Left lung (tissue), 10 donors: ENCODE data around the gene BPIFA1. TPM values are rescaled to one million over a fixed set of nuclear protein-coding genes. Genes with fewer than 3 reads are reported as not detected.

Experiments used
- ATAC-seq: fragments of 200-7000 bp; cut with Tn5 transposase; one replicate; pipeline ENCODE4 v1.9.1; 2020; ENCODE audit warnings: moderate library complexity
- DNase-seq, 4 donors: peaks; one replicate each; pipeline ENCODE4 v3.0.0-alpha.2; 2013 to 2020
- H3K27ac ChIP-seq, 2 donors: fragments of 200-600 bp; sonication (generic) in 1 of 2; one replicate each; pipeline versions ENCODE4 v1.5.0 to v1.8.0; 2020 to 2021
- H3K27me3 ChIP-seq, 2 donors: fragments of 200-600 bp; sonication (generic) in 1 of 2; one replicate each; pipeline versions ENCODE4 v1.5.0 to v1.8.0; 2020 to 2021
- H3K36me3 ChIP-seq, 2 donors: fragments of 200-600 bp; sonication (generic) in 1 of 2; one replicate each; pipeline versions ENCODE4 v1.5.0 to v1.8.0; 2020 to 2021
- H3K4me1 ChIP-seq, 2 donors: fragments of 200-600 bp; one replicate each; pipeline ENCODE4 v1.8.0; 2021
- H3K4me3 ChIP-seq, 2 donors: fragments of 200-600 bp; sonication (generic) in 1 of 2; one replicate each; pipeline versions ENCODE4 v1.5.0 to v1.8.0; 2020 to 2021; ENCODE audit warnings: mild to moderate bottlenecking in 1 of 2
- H3K9me3 ChIP-seq, 2 donors: fragments of 200-600 bp; sonication (generic) in 1 of 2; one replicate each; pipeline versions ENCODE4 v1.5.0 to v1.8.0; 2020 to 2021
- CTCF ChIP-seq, 2 donors: fragments of 200-600 bp; sonication (generic) in 1 of 2; IDR thresholded peaks; one replicate each; pipeline versions ENCODE4 v1.5.0 to v1.8.0; 2021; ENCODE audit warnings: antibody characterized with exemption in 2 of 2
- intact Hi-C, 2 donors: fragments of 100-400 bp; cut with DNase I; formaldehyde crosslinking; loops; one replicate each; pipeline versions ENCODE4 v1.11.2 to v1.14.2; 2022
- polyA plus RNA-seq, 6 donors: library from polyadenylated mRNA; unstranded; fragments of 120-200 nt; gene quantifications; one replicate each; pipeline ENCODE4 v1.2.1, GENCODE V29; 2013; ENCODE audit not compliant: insufficient read length in 6 of 6
- total RNA-seq, 2 donors: library from RNA; stranded (reverse); fragmentation: NEBNext Ultra II Directional; extraction: Animal tissue kit (Norgen Biotek cat#: 25700); gene quantifications; one replicate each; pipeline ENCODE4 v1.2.1, GENCODE V29; 2021
- donor health status: DM: no; HTN: yes; CAD: no.
- donor health status: DM: no; HTN: no; CAD: no.

The BPIFA1 gene
- total and polyA plus RNA-seq, 8 donors, result 9.2 TPM; not detected in 7

GRCh38 chr20:33290852-33291251 lies 55.1 kb downstream of the BPIFA1 start:
- TF ChIP-seq CTCF (IDR thresholded peaks at IDR 0.05), result no peak
- Histone ChIP-seq H3K27me3 (peaks cover 0 to 20% of the 10 kb centered on the region in 2 donors), H3K36me3 (no peaks in the 10 kb centered on the region), H3K27ac (no peak overlapping the region), H3K9me3 (no peaks in the 10 kb centered on the region), H3K4me3 (no peak overlapping the region), H3K4me1 (no peaks in the 10 kb centered on the region)
- ATAC-seq, result no peak
- DNase-seq, result no peak
- intact Hi-C loops, result loop anchor here in 1 of 2 donors (10.0 kb wide), 1 partner anchor 386 kb away; no protein-coding TSS in a partner anchor

GRCh38 chr20:33291416-33291815 lies 55.6 kb downstream of the BPIFA1 start:
- ATAC-seq (no peak), DNase-seq (no peak)
- TF ChIP-seq CTCF (IDR thresholded peaks at IDR 0.05), result no peak
- Histone ChIP-seq H3K9me3 (no peaks in the 10 kb centered on the region), H3K27ac (no peak overlapping the region), H3K4me1 (no peaks in the 10 kb centered on the region), H3K27me3 (peaks cover 0 to 20% of the 10 kb centered on the region in 2 donors), H3K4me3 (no peak overlapping the region), H3K36me3 (no peaks in the 10 kb centered on the region)
- intact Hi-C loops, result loop anchor here in 1 of 2 donors (10.0 kb wide), 1 partner anchor 387 kb away; no protein-coding TSS in a partner anchor

GRCh38 chr20:33291830-33292355 lies 56.1 kb downstream of the BPIFA1 start:
- DNase-seq, result peak in 2 of 4 donors; percentile 13 to 84
- ATAC-seq, result peak; percentile 87
- no peak overlapping the region for H3K27ac ChIP-seq
- H3K27me3 ChIP-seq, result peaks cover 0 to 20% of the 10 kb centered on the region in 2 donors
- intact Hi-C loops, result loop anchor here in 1 of 2 donors (10.0 kb wide), 1 partner anchor 387 kb away; no protein-coding TSS in a partner anchor
- no peaks in the 10 kb centered on the region for H3K4me1 ChIP-seq
- no peaks in the 10 kb centered on the region for H3K9me3 ChIP-seq
- no peak overlapping the region for H3K4me3 ChIP-seq
- TF ChIP-seq CTCF (IDR thresholded peaks at IDR 0.05), result peak; percentile 81 to 86
- H3K36me3 ChIP-seq, result no peaks in the 10 kb centered on the region

Other genes starting within 250 kb of the BPIFA1 start
- not detected for gene SUN5, start 231.6 kb upstream of the BPIFA1 start, total RNA-seq
- not detected for gene SUN5, start 231.6 kb upstream of the BPIFA1 start, polyA plus RNA-seq
- gene BPIFB2, start 228.3 kb upstream of the BPIFA1 start, total RNA-seq, result under 1 TPM in 1 of 2 donors, not detected in 1; 0.65 TPM
- not detected for gene BPIFB2, start 228.3 kb upstream of the BPIFA1 start, polyA plus RNA-seq
- gene BPIFB6, start 204.3 kb upstream of the BPIFA1 start, total RNA-seq, result not detected
- gene BPIFB6, start 204.3 kb upstream of the BPIFA1 start, polyA plus RNA-seq, result not detected
- not detected for gene BPIFB3, start 182.1 kb upstream of the BPIFA1 start, total RNA-seq
- not detected for gene BPIFB3, start 182.1 kb upstream of the BPIFA1 start, polyA plus RNA-seq
- gene BPIFB4, start 156.4 kb upstream of the BPIFA1 start, total RNA-seq, result not detected
- not detected for gene BPIFB4, start 156.4 kb upstream of the BPIFA1 start, polyA plus RNA-seq
- gene BPIFA2, start 67.8 kb upstream of the BPIFA1 start, total RNA-seq, result not detected
- gene BPIFA2, start 67.8 kb upstream of the BPIFA1 start, polyA plus RNA-seq, result not detected
- not detected for gene BPIFA3, start 18.6 kb upstream of the BPIFA1 start, total RNA-seq
- gene BPIFA3, start 18.6 kb upstream of the BPIFA1 start, polyA plus RNA-seq, result not detected
- 100 to 1,000 TPM in 1 of 2 donors, under 1 TPM in 1; 0.23 to 121 TPM for gene BPIFB1, start 47.2 kb downstream of the BPIFA1 start, total RNA-seq
- under 1 TPM in 2 of 6 donors, not detected in 4; 0.11 to 0.15 TPM for gene BPIFB1, start 47.2 kb downstream of the BPIFA1 start, polyA plus RNA-seq
- gene CDK5RAP1, start 165.5 kb downstream of the BPIFA1 start, total RNA-seq, result 10 to 100 TPM; 20.9 to 21.0 TPM
- gene CDK5RAP1, start 165.5 kb downstream of the BPIFA1 start, polyA plus RNA-seq, result 10 to 100 TPM; 33.6 to 44.3 (median 37.3) TPM
- gene SNTA1, start 207.8 kb downstream of the BPIFA1 start, total RNA-seq, result 1 to 10 TPM; 6.1 to 7.8 TPM
- 10 to 100 TPM in 4 of 6 donors, 1 to 10 TPM in 2; 9.7 to 12.7 (median 10.9) TPM for gene SNTA1, start 207.8 kb downstream of the BPIFA1 start, polyA plus RNA-seq